GM10266 (cell line): ENCODE measurements around the gene DENND11.
A peak's percentile ranks its signal among the peaks of the same experiment; 100 is the strongest.

Experiments
- DNase-seq: peaks from one replicate; pipeline ENCODE4 v3.0.0; 2012; ENCODE audit errors: extremely low spot score
- CTCF ChIP-seq: IDR thresholded peaks from 2 replicates; pipeline ENCODE4 v1.5.1; 2012; ENCODE audit warnings: mild to moderate bottlenecking, low read depth; ENCODE audit not compliant: control insufficient read depth, insufficient read depth; ENCODE audit errors: missing control alignments

The DENND11 gene

GRCh38 chr7:141685285-141686023 is 16.5 kb downstream of the DENND11 start:
- TF ChIP-seq CTCF = no peak
- DNase-seq = no peak

GRCh38 chr7:141679014-141679413 is 23.0 kb downstream of the DENND11 start:
- no peak for TF ChIP-seq CTCF
- no peak for DNase-seq

GRCh38 chr7:141676618-141677017 is 25.3 kb downstream of the DENND11 start:
- no peak for DNase-seq
- no peak for TF ChIP-seq CTCF

GRCh38 chr7:141675436-141676215 is 26.3 kb downstream of the DENND11 start:
- DNase-seq = no peak
- no peak for TF ChIP-seq CTCF

GRCh38 chr7:141674702-141675101 is 27.3 kb downstream of the DENND11 start:
- no peak for DNase-seq
- TF ChIP-seq CTCF = peak; percentile 21

- no peak for DNase-seq
- TF ChIP-seq CTCF = no peak
Observed at GRCh38 chr7:141674171-141674671, 27.7 kb downstream of the DENND11 start.

- no peak for TF ChIP-seq CTCF
- DNase-seq = no peak
Observed at GRCh38 chr7:141673346-141673745, 28.6 kb downstream of the DENND11 start.
